ENCODE data around the gene SORL1. TPM values are rescaled to one million over a fixed set of nuclear protein-coding genes. Genes with fewer than 3 reads are reported as not detected.
A peak's percentile ranks its signal among the peaks of the same experiment; 100 is the strongest.

Gene SORL1
- total RNA-seq, 1 experiment from 2014 or later: 68.3 TPM

DNA sequence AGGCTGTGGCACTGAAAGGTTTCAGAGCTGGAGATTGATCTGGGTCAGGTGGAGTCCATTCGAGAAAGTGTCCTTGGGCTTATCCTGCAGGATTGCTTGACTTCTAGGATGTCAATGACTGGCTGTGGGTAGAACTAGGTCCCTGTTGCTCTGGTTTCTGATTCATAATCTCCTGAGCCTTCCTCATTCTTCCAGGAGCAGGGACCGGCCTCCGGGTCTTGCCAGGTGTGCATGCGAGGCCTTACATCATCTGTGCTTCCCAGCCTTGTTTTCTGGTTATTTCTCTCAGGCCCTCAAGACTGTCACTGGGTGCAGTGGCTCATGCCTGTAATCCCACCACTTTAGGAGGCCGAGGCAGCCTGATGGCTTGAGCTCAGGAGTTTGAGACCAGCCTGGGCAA, 33.9 kb downstream of the SORL1 start:
- no peak overlapping the region for H2AFZ ChIP-seq (ENCODE audit: low read length)
- no peak overlapping the region for H2BK5ac ChIP-seq (ENCODE audit: insufficient read length, low read length)
- H3K36me3 Mint-ChIP-seq (ENCODE audit: insufficient read depth in 1 of 3, low read depth in 3 of 3): peaks cover 33 to 55% (median 53%) of the 10 kb centered on the region in 3 experiments; a peak in 6 of 7 replicates
- H3K4me1 Mint-ChIP-seq: peaks cover 16 to 26% of the 10 kb centered on the region in 2 experiments
- no peaks in the 10 kb centered on the region for H3K23me2 ChIP-seq (ENCODE audit: insufficient read length, low read depth, low read length, poor library complexity, severe bottlenecking)
- H3T11ph ChIP-seq (ENCODE audit: low read length): no peak overlapping the region
- no peak overlapping the region for H4K5ac ChIP-seq (ENCODE audit: insufficient read length, low read depth, low read length)
- no peak overlapping the region for H2BK120ac ChIP-seq (ENCODE audit: low read depth, low read length, poor library complexity, severe bottlenecking)
- H4K8ac ChIP-seq (replicated peaks; ENCODE audit: insufficient read length, low read depth, low read length): no peak overlapping the region
- no peak overlapping the region for H2BK12ac ChIP-seq (ENCODE audit: insufficient read length, low read depth, low read length)
- no peak overlapping the region for H3K23ac ChIP-seq (ENCODE audit: insufficient read length, low read depth, low read length)
- H3K4me1 ChIP-seq (ENCODE audit: insufficient read depth, low read length): peaks cover 4% of the 10 kb centered on the region; the same call in 1 of the 2 replicates
- H3K4ac ChIP-seq (ENCODE audit: low read depth, low read length): no peak overlapping the region
- H3K9me3 Mint-ChIP-seq: no peaks in the 10 kb centered on the region
- H3K14ac ChIP-seq (ENCODE audit: insufficient read depth, low read length): no peak overlapping the region; the same call in 1 of the 2 replicates
- H2BK15ac ChIP-seq (ENCODE audit: low read depth, low read length): no peak overlapping the region
- H2BK20ac ChIP-seq (ENCODE audit: low read depth, low read length, poor library complexity, severe bottlenecking): no peak overlapping the region
- H3K27me3 Mint-ChIP-seq (ENCODE audit: low read depth): no peaks in the 10 kb centered on the region
- H4K20me1 ChIP-seq (ENCODE audit: control insufficient read depth, insufficient read depth, insufficient read length): no peaks in the 10 kb centered on the region
- TF ChIP-seq, protein P1, sequence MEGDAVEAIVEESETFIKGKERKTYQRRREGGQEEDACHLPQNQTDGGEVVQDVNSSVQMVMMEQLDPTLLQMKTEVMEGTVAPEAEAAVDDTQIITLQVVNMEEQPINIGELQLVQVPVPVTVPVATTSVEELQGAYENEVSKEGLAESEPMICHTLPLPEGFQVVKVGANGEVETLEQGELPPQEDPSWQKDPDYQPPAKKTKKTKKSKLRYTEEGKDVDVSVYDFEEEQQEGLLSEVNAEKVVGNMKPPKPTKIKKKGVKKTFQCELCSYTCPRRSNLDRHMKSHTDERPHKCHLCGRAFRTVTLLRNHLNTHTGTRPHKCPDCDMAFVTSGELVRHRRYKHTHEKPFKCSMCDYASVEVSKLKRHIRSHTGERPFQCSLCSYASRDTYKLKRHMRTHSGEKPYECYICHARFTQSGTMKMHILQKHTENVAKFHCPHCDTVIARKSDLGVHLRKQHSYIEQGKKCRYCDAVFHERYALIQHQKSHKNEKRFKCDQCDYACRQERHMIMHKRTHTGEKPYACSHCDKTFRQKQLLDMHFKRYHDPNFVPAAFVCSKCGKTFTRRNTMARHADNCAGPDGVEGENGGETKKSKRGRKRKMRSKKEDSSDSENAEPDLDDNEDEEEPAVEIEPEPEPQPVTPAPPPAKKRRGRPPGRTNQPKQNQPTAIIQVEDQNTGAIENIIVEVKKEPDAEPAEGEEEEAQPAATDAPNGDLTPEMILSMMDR (conservative IDR thresholded peaks at IDR 0.05): no peak
- H3K4me3 Mint-ChIP-seq: no peak overlapping the region
- no peak overlapping the region for H3K18ac ChIP-seq (ENCODE audit: insufficient read length, low read depth, low read length)
- no peak overlapping the region for H3K56ac ChIP-seq (ENCODE audit: insufficient read length, low read depth, low read length)
- H3K9me3 ChIP-seq (ENCODE audit: control insufficient read depth, low read depth, low read length): no peaks in the 10 kb centered on the region
- H2AK5ac ChIP-seq (ENCODE audit: insufficient read length, low read length): no peak overlapping the region
- H3K79me1 ChIP-seq (ENCODE audit: insufficient read depth, low read depth, low read length, poor library complexity, severe bottlenecking): no peaks in the 10 kb centered on the region
- no peak overlapping the region for H3K4me2 ChIP-seq (ENCODE audit: insufficient read depth, insufficient read length, low read length)
- no peaks in the 10 kb centered on the region for H3K27me3 ChIP-seq (ENCODE audit: insufficient read depth, low read length)
- no peaks in the 10 kb centered on the region for H3K79me2 ChIP-seq (ENCODE audit: insufficient read depth, low read length)
- peak overlapping the region in 2 of 3 experiments; percentile 8 to 25; a peak in 4 of 7 replicates for H3K27ac Mint-ChIP-seq
- H3K27ac ChIP-seq (ENCODE audit: insufficient read length, low read depth, low read length): no peak overlapping the region
- no peak overlapping the region for H4K91ac ChIP-seq (ENCODE audit: insufficient read length, low read depth, low read length)
- WGBS (ENCODE audit: extremely low coverage, insufficient read length, low lambda C conversion rate): no CpG with 5 or more reads among the region's 5 CpGs
- no peak overlapping the region for H3K9ac ChIP-seq (ENCODE audit: extremely low read depth, insufficient read length, low read length)
- no peak for DNase-seq

Data from H9 (cell line).